ENCODE measurements around the gene SPIN1. TPM values are rescaled to one million over a fixed set of nuclear protein-coding genes. Genes with fewer than 3 reads are reported as not detected.

SPIN1 gene
- total and polyA plus RNA-seq, 2 donors (not counting 3 experiments of a cell fraction or from before 2014, with no cell fraction given): 38.1 to 56.8 TPM

DNA sequence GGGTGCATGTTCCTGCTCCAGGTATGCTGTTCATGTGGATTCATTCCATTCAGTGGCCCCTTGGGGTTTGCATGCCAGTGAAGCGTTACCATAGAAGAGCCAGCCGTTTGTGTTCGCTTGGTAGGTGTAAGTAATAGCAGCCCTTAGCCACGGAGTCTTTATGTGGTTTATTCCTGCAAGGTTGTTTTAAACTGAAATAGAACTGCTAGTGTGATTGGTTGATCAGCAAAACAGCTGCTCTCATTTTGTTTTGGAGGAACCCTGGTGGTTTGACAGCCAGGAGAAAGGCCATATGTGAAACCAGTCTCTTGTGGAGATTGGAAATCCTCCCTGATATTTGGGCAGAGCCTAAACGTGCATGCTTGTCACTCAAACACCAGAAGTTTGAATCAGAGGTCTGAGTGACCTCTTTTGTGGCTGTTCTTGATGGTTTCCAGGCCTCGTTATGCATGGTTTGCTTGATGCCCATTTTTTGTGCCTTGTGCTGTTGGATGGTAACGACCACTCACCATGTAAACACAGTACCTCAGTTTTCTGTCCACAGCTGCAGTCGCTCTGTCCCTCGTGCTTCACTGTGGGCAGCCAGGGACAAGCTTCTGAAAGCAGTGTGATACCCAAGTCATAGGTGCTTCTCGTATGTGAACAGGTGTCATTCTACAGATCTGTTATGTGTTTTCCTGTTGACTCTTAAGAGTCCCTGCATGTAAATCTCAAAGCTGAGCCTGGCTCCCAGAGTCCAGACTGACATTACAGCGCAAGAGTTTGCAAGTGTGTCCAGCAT is 88.4 kb downstream of the SPIN1 start:
- Histone ChIP-seq H3K79me2 (ENCODE audit: control insufficient read depth, insufficient read depth, low read length) (no peaks in the 10 kb centered on the region), H3K4me2 (ENCODE audit: insufficient read depth, low read length) (no peak overlapping the region), H3K27ac (ENCODE audit: insufficient read depth, low read depth, low read length) (no peak overlapping the region), H2AFZ (ENCODE audit: low read depth, low read length) (no peak overlapping the region), H3K4me1 (ENCODE audit: control insufficient read depth, extremely low read depth, insufficient read depth, low read length) (no peaks in the 10 kb centered on the region), H3K27me3 (ENCODE audit: control insufficient read depth in 2 of 2, insufficient read depth in 2 of 2, low read length in 2 of 2) (no peaks in the 10 kb centered on the region), H3K4me3 (replicated peaks in 1 of 3; ENCODE audit: insufficient read depth in 1 of 3, low read depth in 1 of 3, low read length in 3 of 3) (no peak overlapping the region), H3K36me3 (ENCODE audit: control insufficient read depth in 2 of 2, extremely low read depth in 1 of 2, insufficient read depth in 2 of 2, low read length in 2 of 2) (peaks cover 5 to 7% of the 10 kb centered on the region in 2 experiments), H3K9me1 (replicated peaks; ENCODE audit: control insufficient read depth, extremely low read depth, insufficient read depth, low read length) (no peaks in the 10 kb centered on the region), H3K9ac (replicated peaks; ENCODE audit: extremely low read depth, insufficient read depth, low read length) (no peak overlapping the region), H3K9me3 (replicated peaks; ENCODE audit: control insufficient read depth, insufficient read depth, low read length) (no peaks in the 10 kb centered on the region), H4K20me1 (replicated peaks; ENCODE audit: control insufficient read depth, extremely low read depth, insufficient read depth, low read length) (no peaks in the 10 kb centered on the region)
- FAIRE-seq: no peak
- BruUV-seq (replicated peaks): TSS peak; percentile 14
- no peak for DNase-seq (ENCODE audit: low read depth, low spot score)
- dilution Hi-C loops (cut with MboI; ENCODE audit: extremely low pct_ligation_motif_present, low sequenced_read_pairs): no loop called here
- POLR2A ChIA-PET: no interaction called here
- CTCF ChIA-PET: no interaction called here
- TF ChIP-seq GATA2 (IDR thresholded peaks at IDR 0.05; ENCODE audit: insufficient read depth, insufficient read length, low read depth, low read length): no peak
- no peak for TF ChIP-seq EZH2 (IDR thresholded peaks at IDR 0.05; ENCODE audit: borderline replicate concordance, low read depth, low read length, severe bottlenecking)
- TF ChIP-seq, protein P1, sequence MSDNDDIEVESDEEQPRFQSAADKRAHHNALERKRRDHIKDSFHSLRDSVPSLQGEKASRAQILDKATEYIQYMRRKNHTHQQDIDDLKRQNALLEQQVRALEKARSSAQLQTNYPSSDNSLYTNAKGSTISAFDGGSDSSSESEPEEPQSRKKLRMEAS (IDR thresholded peaks at IDR 0.05; ENCODE audit: insufficient read depth, insufficient read length): no peak
- TF ChIP-seq, protein P2, sequence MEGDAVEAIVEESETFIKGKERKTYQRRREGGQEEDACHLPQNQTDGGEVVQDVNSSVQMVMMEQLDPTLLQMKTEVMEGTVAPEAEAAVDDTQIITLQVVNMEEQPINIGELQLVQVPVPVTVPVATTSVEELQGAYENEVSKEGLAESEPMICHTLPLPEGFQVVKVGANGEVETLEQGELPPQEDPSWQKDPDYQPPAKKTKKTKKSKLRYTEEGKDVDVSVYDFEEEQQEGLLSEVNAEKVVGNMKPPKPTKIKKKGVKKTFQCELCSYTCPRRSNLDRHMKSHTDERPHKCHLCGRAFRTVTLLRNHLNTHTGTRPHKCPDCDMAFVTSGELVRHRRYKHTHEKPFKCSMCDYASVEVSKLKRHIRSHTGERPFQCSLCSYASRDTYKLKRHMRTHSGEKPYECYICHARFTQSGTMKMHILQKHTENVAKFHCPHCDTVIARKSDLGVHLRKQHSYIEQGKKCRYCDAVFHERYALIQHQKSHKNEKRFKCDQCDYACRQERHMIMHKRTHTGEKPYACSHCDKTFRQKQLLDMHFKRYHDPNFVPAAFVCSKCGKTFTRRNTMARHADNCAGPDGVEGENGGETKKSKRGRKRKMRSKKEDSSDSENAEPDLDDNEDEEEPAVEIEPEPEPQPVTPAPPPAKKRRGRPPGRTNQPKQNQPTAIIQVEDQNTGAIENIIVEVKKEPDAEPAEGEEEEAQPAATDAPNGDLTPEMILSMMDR (IDR thresholded peaks at IDR 0.05; ENCODE audit: extremely low read depth in 1 of 2, insufficient read depth in 1 of 2, low read depth in 1 of 2, low read length in 2 of 2): no peak
- no peak for TF ChIP-seq FOS (IDR thresholded peaks at IDR 0.05; ENCODE audit: borderline replicate concordance, insufficient read depth, low read length)
- TF ChIP-seq POLR2A (IDR thresholded peaks at IDR 0.05; ENCODE audit: low read depth, low read length): no peak
- intact Hi-C loops (cut with micrococcal nuclease): no loop called here
